ENCODE data around the gene AKAP12.

AKAP12 gene

DNA sequence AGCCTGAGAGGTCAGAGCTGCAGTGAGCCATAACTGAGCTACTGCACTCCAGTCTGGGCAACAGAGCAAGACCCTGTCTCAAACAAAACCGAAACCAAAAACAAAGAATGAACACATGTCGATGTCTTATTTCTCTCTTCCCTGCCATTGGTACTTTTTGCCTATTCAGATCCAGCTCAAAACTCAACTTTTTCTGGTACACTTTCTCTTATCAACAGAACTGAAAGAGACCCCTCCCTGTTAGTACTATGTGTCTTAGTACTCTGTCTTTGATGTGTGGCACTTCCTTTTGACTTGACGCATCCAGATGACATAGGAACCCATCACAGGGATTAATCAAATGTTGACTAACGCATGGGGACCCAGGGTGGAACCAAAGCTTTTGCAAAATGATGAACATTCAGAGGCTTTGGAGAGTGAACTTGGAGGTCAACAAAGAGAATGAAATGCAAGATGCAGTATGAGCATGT, 44.8 kb downstream of the AKAP12 start:
- DNase-seq = no peak

GRCh38 chr6:151285122-151285521, 45.4 kb downstream of the AKAP12 start:
- DNase-seq = no peak

DNA sequence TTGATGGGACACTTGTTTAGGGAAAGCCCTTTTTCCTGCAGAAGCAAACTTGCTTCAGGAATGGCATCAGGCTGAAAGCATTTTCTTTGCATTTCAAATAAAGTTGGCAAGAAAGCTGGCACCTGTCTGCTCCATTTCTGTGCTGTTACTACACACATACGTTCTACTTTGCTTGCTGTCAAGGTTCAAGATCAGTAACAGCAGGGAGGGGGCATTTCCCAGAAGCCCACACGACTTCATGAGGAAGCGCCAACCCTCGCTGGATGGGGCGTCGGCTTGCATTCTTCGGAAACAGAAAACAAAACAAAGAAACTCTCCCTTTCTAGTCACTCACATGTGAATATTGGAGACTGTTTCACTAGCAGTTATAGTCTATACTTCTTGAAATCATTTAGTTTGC, 46.4 kb downstream of the AKAP12 start:
- no peak for DNase-seq

GRCh38 chr6:151288712-151289398, 49.1 kb downstream of the AKAP12 start:
- no peak for DNase-seq

DNA sequence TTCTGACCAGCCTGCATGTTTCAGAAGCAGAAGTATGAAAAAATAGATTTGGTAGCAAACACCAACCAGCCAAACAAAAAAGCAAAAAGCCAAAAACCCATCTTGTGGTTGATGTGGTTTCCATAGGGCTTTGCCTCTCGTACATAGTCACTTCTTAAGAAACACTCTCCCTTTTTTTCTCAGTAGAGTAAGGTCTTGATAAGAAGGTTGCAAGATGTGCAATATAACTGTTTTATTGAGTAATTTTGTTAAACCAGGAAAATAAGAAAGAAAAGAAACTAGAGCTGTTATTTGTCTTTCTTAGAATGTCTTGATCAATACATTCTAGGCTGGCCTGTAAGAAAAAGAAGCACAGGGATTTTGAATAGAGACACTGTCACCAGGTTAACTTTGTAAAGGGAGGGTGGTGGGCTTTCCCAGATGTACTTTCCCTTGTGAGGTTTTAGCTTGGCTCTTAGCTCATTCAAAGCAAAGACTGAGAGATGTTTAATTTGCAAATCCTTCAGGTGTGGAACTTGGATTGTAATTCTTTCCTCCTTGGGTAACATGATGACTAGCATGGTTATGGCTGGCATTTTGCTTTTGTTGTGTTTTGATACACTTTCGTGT, 49.7 kb downstream of the AKAP12 start:
- DNase-seq = no peak

DNA sequence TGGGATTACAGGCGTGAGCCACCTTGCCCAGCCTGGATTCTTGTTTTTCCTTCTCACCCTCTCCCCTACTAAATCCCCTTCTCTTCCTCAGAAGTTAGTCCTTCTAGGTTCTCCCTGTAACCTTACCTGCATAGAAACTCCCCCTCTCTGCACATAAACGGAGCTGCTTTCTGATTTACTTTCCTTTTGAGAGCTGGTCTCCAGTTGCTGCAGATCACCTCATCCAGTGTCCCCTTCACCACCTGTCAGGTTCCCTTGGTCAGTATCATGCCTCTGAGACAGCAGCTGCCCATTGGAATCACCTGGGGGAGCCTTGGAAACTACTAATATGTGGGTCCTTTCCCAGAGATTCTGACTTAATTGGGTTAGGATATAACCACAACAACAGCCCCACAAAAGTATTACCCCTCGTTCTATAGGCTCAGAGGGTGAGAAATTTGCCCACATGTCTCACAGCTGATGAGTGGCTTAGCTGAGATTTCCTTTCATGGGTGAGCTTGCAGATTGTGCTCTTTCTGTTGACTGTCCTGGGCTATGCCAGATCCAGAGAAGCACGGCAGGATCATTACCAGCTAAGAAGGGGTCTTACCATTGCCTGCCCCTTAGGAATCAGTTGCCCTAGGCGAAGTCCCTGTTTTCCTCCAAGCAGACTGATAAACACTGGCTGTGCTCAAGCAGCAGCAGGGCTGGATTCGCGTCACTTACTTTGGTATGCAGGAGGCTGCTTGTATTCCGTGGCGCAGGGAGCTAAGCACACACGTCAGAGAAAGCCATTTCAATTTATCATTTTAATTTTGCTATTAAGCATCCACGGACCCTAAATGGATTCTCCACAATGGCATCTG, 51.3 kb downstream of the AKAP12 start:
- DNase-seq = no peak

DNA sequence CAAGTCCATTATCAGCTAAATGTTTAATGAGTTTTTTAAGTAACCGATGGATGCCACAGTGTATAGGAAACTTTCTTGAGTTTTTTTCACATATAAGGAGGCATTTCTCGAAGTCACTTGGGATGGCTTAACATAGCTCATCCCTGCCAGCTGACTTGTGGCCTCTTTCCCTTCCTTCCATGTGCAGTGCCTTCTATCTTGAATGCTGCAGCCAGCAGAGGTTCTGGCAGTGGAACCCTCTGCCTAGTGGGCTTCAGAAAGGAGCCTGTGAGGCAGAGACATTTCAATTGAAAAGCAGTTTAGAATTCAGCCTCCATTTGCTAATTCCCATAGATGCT, 51.9 kb downstream of the AKAP12 start:
- DNase-seq = no peak

- no peak for DNase-seq
Measured at GRCh38 chr6:151292974-151293687, 53.4 kb downstream of the AKAP12 start.

- no peak for DNase-seq
Measured at GRCh38 chr6:151293688-151294016, 53.9 kb downstream of the AKAP12 start.

DNA sequence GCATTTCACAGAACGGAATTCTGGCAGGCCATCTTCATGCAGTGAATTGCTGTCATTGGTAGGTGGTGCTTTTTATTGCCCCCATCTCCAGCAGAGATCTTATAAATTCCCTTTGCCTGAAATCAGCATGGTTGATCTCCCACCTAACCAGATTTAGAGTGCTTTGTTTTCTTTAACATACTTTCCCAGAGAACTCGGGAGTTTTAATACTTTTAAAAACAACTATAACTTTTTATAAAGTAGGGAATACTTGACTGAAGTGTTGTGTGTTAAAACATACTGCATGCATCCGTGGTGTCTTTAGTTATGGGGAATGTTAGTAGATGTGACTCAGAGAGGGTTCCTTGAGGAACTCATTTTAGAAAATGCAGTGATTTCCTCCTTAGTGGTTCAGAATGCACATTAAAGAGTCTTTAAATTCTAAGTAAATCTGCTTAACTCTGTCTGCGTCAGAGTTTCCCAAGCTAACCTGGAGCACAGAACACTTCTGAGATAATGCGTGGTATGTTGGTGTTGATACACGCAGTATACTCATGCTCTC, 54.9 kb downstream of the AKAP12 start:
- DNase-seq = no peak

DNA sequence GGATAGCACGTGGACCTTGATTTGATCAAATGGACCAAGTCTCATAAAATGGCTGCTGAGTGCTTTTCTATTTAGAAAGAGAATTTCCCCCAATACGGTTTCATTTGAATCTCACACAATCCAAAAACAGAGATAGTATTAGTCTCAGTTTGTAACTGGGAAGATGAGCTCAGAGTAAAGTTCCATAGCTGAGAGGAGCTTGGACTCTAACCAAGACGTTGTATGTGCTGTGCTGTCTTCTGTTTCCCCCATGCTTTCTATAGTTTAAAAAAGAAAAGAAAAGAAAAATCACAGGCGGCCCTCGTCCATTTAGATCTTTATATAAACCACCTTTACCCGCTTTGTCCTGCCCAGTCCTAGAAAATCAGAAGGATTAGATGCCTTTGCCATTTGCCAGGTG, 58.1 kb downstream of the AKAP12 start:
- DNase-seq = no peak

GRCh38 chr6:151299011-151299410, 59.2 kb downstream of the AKAP12 start:
- DNase-seq = no peak

GRCh38 chr6:151300267-151300991, 60.7 kb downstream of the AKAP12 start:
- DNase-seq = no peak

GRCh38 chr6:151301547-151301946, 61.8 kb downstream of the AKAP12 start:
- DNase-seq = no peak

DNA sequence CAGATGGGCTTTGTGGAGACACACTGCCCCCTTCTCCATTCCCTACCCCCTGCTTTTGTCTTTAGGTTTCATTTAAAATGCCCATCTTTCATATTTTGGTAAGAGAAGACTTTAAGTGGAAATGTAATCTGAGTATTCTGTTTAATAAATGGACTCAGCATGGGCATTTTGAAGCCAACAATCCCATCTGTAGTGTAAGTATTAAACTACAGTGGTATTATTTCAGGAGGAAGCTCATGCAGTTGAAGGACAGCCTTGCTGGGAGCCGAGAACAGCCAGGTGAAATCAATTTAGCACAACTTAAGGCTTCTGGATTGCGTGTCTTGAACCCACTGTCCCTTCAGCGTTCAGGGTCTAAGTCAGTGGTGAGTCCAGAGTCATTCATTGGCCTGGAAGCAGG, 63.5 kb downstream of the AKAP12 start:
- DNase-seq = no peak

GRCh38 chr6:151306269-151306783, 66.6 kb downstream of the AKAP12 start:
- DNase-seq = no peak

- no peak for DNase-seq
Measured at GRCh38 chr6:151307501-151307900, 67.7 kb downstream of the AKAP12 start.

- DNase-seq = no peak
Measured at GRCh38 chr6:151309619-151310018, 69.9 kb downstream of the AKAP12 start.

- no peak for DNase-seq
Measured at GRCh38 chr6:151310279-151310678, 70.5 kb downstream of the AKAP12 start.

DNA sequence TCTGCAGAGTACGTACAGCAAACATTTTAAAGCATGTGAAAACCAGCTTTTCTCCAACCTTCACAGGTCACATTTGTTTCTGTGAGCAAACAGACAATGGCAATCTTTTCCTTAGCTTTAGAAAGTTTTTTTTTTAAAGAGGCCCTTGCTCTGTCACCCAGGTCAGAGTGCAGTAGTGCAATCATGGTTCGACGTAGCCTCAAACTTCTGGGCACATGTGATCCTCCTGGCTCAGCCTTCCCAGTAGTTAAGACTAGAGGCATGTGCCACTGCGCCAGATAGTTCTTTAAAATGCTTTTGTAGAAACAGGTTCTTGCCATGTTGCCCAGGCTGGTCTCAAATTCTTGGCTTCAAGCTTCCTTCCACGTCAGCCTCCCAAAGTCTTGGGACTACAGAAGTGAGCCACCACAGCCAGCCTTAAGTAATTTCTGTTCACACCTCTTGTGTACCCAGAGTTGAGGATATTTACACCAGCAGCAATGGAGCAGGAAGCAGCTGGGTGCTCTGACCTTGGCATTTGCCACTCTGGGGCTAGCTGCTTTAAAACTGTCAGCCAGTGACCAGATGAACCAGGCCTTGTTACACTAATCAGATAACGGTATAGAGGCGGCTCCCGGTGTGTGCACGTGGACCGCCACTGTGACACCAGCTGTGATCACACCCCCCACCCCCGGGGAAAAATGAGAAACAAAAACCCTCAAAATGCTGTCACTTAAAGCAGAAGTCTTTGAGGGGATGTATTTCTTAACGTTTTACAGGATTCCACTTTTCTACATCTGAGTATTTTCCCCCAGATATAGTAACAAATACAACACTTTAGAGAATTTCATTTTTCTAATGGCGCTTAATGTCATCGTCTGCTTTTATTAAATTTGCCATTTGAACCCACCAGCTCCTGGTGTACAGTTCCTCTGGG, 71.3 kb downstream of the AKAP12 start:
- no peak for DNase-seq

DNA sequence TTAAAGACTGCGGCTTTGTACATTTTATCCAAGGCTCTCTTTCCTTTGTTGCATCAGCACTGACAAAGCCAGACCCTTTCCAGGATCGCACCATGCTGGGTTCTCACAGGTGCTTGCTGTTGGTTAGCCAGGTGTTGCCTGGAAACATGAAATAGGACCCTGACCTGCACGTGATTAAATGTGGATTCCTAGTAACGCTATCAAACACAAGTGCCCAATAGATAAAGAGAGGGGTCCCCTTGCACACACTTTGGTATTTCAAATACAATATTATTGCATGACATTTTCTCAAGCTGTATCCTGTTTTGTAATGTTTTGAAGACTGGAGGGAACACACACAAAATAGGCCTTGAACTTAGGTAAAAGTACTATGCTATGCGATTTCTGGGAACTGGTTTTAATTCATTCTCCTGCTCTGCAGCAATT, 73.3 kb downstream of the AKAP12 start:
- peak; percentile 84 for DNase-seq
